HG02884 (cell line): Measurements from ENCODE around the gene SLC7A4.
A peak's percentile ranks its signal among the peaks of the same experiment; 100 is the strongest.
"Not testable (repeated sequence)": the region's sequence is repeated elsewhere in the genome, so short reads cannot be mapped to it uniquely, and the experiment has no call there.

Source experiments
- ATAC-seq: cut with Tn5 transposase; IDR thresholded peaks from one replicate; pipeline ENCODE4 v1.9.1; 2021; ENCODE audit warnings: mild to moderate bottlenecking, moderate library complexity; ENCODE audit not compliant: unreplicated experiment

SLC7A4 gene

DNA sequence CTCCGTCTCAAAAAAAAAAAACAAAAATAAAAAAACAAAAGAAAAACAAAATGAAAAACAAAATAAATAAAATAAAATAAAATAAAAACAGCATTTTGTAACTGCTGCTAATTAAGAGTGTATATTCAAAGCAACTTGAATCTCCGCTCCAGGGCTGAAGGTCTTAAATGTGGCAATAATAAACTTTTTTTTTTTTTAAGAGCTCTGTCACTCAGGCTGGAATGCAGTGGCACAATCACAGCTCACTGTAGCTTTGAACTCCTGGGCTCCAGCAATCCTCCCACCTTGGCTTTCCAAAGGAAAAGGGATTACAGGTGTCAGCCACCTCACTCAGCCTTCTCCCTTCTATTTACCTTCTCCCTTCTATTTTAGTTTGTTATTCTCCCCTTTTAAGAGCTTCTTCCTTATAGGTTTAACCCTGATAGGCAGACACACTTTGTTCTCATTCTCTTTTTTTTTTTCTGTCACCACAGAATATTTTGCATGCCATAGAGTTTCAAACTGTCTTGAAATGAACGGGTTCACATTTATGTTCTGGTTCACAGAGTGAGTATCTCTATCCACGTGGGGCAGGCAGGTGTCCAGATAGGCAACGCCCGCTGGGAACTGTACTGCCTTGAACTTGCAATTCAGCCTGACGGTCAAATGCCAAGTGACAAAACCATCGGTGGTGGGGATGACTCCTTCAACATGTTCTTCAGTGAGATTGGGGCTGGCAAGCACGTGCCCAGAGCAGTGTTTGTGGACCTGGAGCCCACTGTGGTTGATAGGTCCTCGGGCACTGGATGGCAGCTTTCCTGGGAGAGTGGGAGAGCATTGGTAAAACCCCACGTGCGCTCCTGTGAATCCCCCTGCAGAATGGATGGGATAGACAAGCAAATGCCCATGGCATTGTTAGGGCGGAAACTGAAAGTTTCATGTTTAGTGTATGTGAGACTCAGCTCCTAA lies 32.8 kb upstream of the SLC7A4 start:
- ATAC-seq: no peak

- not testable (repeated sequence) for ATAC-seq
Observed at GRCh38 chr22:21064425-21064824, 32.1 kb upstream of the SLC7A4 start.

DNA sequence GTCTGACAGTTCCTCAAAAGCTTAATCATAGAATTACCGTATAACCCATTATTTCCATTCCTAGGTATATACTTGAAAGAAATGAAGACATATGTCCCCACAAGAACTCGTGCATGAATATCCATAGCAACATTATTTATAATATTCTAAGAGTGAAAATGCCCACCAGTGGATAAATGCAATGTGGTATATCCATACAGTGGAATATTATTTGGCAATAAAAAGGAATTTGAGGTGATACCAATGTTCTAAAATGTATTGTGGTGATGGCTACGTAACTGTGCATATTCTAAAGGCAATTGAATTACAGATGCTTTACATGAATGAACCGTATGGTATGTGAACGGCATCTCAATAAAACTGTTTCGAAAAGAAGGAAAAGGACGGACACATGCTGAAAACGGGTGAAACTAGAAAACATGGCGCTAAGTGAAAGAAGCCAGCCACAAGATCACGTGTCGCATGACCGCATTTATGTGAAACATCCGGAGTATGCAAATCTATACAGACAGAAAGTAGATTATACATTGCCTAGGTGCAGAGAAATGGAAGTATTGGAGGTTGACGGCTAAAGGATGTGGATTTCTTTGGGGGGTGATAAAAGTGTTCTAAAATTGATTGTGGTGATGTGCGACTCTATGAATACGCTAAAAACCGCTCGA lies 29.4 kb upstream of the SLC7A4 start:
- ATAC-seq: not testable (repeated sequence)

DNA sequence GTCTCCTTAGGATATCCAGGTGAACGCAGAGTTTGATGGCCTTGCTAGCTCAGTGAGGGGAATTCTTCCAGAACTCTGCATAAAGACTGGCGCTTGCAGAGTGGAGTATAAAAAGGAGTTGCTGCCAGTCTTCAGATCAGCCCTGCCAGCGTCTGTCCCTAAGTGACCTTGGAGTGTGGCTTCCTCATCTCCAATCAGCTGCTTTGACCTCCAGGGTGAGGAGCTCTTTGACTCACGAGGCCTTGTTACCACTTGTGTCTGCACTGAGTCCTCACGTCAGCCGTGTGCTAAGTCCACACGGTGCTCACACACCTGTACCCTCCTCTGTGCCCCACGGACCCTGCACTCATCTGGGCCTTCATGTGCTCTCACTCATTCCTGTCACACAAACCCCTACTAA lies 28.0 kb upstream of the SLC7A4 start:
- not testable (repeated sequence) for ATAC-seq

DNA sequence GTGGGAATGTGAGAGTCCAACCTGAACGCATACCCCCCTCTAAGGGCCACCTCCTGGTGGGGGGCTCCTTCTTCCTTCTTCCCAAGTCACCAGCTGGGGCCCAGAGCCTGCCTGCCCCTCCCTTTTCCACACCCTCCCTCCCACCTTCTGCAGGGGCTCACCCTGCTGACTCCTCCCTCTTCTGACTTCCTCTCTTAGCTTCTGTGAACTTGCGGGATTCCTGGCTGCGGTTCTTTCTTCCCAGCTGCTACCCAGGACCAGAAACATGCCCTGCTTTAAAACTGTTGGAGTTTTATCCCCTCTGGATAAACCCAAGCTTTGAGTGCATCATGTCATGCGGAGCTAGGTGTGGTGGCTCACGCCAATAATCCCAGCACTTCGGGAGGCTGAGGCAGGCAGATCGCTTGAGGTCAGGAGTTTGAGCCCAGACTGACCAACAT lies 23.5 kb upstream of the SLC7A4 start:
- no peak for ATAC-seq

DNA sequence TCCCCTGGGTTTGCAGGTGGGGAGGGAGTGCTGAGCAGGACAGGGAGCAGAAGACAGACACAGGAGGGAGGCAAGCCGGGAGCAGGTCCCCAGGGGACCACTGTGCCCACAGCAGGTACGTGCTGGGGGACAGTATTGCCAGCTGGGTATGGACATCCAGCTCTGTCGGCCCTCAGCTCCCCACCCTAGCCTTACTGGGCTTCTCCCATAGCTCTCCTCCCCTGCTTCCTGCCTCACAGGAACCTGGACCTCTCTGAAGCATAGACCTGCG lies 23.1 kb upstream of the SLC7A4 start:
- no peak for ATAC-seq

GRCh38 chr22:21054714-21055563 lies 22.6 kb upstream of the SLC7A4 start:
- ATAC-seq: no peak

- no peak for ATAC-seq
Observed at GRCh38 chr22:21054046-21054713, 21.8 kb upstream of the SLC7A4 start.

GRCh38 chr22:21052715-21053459 lies 20.5 kb upstream of the SLC7A4 start:
- ATAC-seq: no peak

DNA sequence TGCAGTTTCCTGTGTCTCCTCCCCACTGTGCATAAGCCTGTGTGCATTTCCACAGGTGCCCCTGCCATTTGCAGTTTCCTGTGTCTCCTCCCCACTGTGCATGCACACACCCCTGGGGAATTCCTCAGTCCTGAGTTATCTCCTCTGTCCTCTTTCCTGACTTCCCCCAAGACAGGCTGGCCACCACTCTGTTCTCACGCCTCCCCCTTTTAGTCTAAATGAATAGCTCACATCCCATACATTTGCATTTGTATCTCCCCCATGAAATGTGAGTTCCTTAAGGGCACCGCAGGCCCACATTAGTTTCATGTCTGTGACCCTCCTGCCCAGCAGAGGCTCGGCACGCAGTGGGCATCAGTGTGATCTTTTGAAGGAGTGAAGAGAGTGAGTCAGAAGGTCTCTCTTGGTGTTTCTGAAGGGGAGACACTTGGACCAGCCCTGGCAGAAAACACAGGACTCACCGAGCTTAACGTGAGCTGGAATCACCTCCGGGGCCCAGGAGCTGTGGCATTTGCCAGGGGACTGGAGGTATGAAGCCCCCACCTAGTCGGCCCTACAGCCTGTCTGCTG lies 19.6 kb upstream of the SLC7A4 start:
- no peak for ATAC-seq

GRCh38 chr22:21051145-21051830 lies 18.9 kb upstream of the SLC7A4 start:
- no peak for ATAC-seq

GRCh38 chr22:21048965-21049364 lies 16.6 kb upstream of the SLC7A4 start:
- not testable (repeated sequence) for ATAC-seq

DNA sequence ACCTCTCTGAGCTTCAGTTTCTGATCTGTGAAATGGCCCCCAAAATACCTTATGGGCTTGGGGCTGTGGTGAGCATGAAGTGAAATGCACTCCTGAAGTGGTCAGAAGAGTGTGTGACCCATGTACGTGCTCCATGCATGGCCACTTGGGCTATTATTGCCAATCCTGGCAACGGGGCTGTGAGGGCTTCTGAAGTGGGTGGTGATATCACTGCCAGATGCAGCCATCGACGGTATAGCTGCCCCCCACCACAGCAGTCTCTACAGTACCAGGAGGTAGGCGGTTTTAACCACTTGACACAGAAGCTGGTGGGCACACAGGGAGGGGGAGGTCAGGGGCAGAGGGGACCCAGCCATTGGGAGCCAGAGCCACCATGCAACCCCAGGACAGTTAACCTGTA lies 16.1 kb upstream of the SLC7A4 start:
- not testable (repeated sequence) for ATAC-seq

GRCh38 chr22:21047730-21048129 lies 15.4 kb upstream of the SLC7A4 start:
- no peak for ATAC-seq

- ATAC-seq: no peak
Observed at GRCh38 chr22:21047035-21047661, 14.8 kb upstream of the SLC7A4 start.

- peak; percentile 63 for ATAC-seq
Observed at GRCh38 chr22:21045585-21046294, 13.4 kb upstream of the SLC7A4 start, which contains the start of gene LRRC74B. TSS of gene LRRC74B (plus strand) at chr22:21045946. CDS start at chr22:21045987, 41 bp downstream.

GRCh38 chr22:21044931-21045584 lies 12.7 kb upstream of the SLC7A4 start:
- no peak for ATAC-seq
